Kidney (tissue), 14 donors: ENCODE measurements around the gene CDC5L. TPM values are rescaled to one million over a fixed set of nuclear protein-coding genes. Genes with fewer than 3 reads are reported as not detected.

ENCODE experiments used
- DNase-seq, 5 donors: peaks; one replicate each; pipeline ENCODE4 v3.0.0-alpha.2; 2013 to 2020
- FAIRE-seq: peaks from 2 replicates; lab custom pipeline; 2012; peaks lifted over from hg19 to GRCh38; lab: Jason Lieb, UNC
- H3K27ac ChIP-seq, 2 donors: one replicate each; pipeline ENCODE4 v1.7.0; 2013; ENCODE audit warnings: low read depth in 2 of 2, low read length in 2 of 2, inconsistent platforms in 1 of 2
- H3K27me3 ChIP-seq: one replicate; pipeline ENCODE4 v1.7.1; 2013; ENCODE audit warnings: low read length, inconsistent platforms; ENCODE audit not compliant: control insufficient read depth, insufficient read depth
- H3K36me3 ChIP-seq, 3 donors: one replicate each; pipeline versions ENCODE4 v1.7.0 to v1.7.1; 2013; ENCODE audit warnings: low read length in 3 of 3, control low read depth in 1 of 3, inconsistent platforms in 1 of 3; ENCODE audit not compliant: insufficient read depth in 3 of 3, control insufficient read depth in 2 of 3
- H3K4me1 ChIP-seq, 3 donors: one replicate each; pipeline versions ENCODE4 v1.7.0 to v1.7.1; 2013; ENCODE audit warnings: low read length in 3 of 3, inconsistent platforms in 1 of 3, low read depth in 1 of 3; ENCODE audit not compliant: control insufficient read depth in 2 of 3, insufficient read depth in 2 of 3
- H3K4me3 ChIP-seq, 3 donors: one replicate each; pipeline versions ENCODE4 v1.7.0 to v1.8.1; 2013; ENCODE audit warnings: low read length in 3 of 3, control low read depth in 1 of 3, inconsistent platforms in 1 of 3
- H3K9ac ChIP-seq, 3 donors: one replicate each; pipeline versions ENCODE4 v1.7.0 to v1.7.1; 2013; ENCODE audit warnings: low read length in 3 of 3, control low read depth in 1 of 3, inconsistent platforms in 1 of 3
- H3K9me3 ChIP-seq, 3 donors: one replicate each; pipeline versions ENCODE4 v1.7.0 to v1.7.1; 2013; ENCODE audit warnings: low read length in 3 of 3, control low read depth in 1 of 3, inconsistent platforms in 1 of 3; ENCODE audit not compliant: control insufficient read depth in 2 of 3, insufficient read depth in 1 of 3
- CTCF ChIP-seq: IDR thresholded peaks from 3 replicates; pipeline ENCODE4 v1.5.1; 2012; ENCODE audit warnings: mild to moderate bottlenecking, moderate library complexity, borderline replicate concordance; ENCODE audit not compliant: insufficient read depth; ENCODE audit errors: extremely low read depth
- intact Hi-C: fragments of 100-400 bp; cut with DNase I; formaldehyde crosslinking; loops from one replicate; pipeline ENCODE4 v1.11.1; 2022
- polyA plus RNA-seq: library from polyadenylated mRNA; stranded (reverse); fragments of 350-450 nt; fragmentation: Illumina TruSeq; extraction: RNeasy Lipid Tissue Mini Kit (QIAGEN cat#74804); gene quantifications from one replicate; pipeline ENCODE4 v1.2.3, GENCODE V29; 2014; ENCODE audit warnings: low read depth, low replicate concordance; ENCODE audit not compliant: insufficient read depth
- total RNA-seq: library from RNA; stranded (reverse); fragmentation: NEBNext Ultra II Directional; extraction: Animal tissue kit (Norgen Biotek cat#: 25700); gene quantifications from one replicate; pipeline ENCODE4 v1.2.1, GENCODE V29; 2021
- donor health status: control.
- donor health status: control.
- donor health status: control.
- donor health status: control.
- donor health status: control.
- donor health status: DM: yes; HTN: yes; CAD: no.
- donor health status: Normal renal cell carcinoma (clear cell type).

The CDC5L gene
- total and polyA plus RNA-seq, 2 donors from 2014 or later = 7.6 to 17.6 TPM

GRCh38 chr6:44474190-44474631 is 86.7 kb downstream of the CDC5L start:
- Histone ChIP-seq H3K4me1 (peaks cover 0 to 16% (median 4%) of the 10 kb centered on the region in 3 donors), H3K9me3 (no peaks in the 10 kb centered on the region), H3K27ac (no peak overlapping the region), H3K36me3 (no peaks in the 10 kb centered on the region), H3K9ac (no peak overlapping the region), H3K4me3 (no peak overlapping the region), H3K27me3 (no peaks in the 10 kb centered on the region)
- FAIRE-seq = no peak
- no peak for TF ChIP-seq CTCF
- intact Hi-C loops = no loop called here
- no peak for DNase-seq

GRCh38 chr6:44474643-44475042 is 87.1 kb downstream of the CDC5L start:
- DNase-seq = no peak
- Histone ChIP-seq H3K4me1 (peaks cover 0 to 16% (median 4%) of the 10 kb centered on the region in 3 donors), H3K4me3 (no peak overlapping the region), H3K9me3 (no peaks in the 10 kb centered on the region), H3K27ac (no peak overlapping the region), H3K36me3 (no peaks in the 10 kb centered on the region), H3K27me3 (no peaks in the 10 kb centered on the region), H3K9ac (no peak overlapping the region)
- intact Hi-C loops = no loop called here
- no peak for FAIRE-seq
- no peak for TF ChIP-seq CTCF

- no peak overlapping the region for H3K9ac ChIP-seq
- H3K4me1 ChIP-seq = peaks cover 0 to 12% (median 4%) of the 10 kb centered on the region in 3 donors
- DNase-seq = no peak
- no peak overlapping the region for H3K27ac ChIP-seq
- H3K9me3 ChIP-seq = no peaks in the 10 kb centered on the region
- no peak for TF ChIP-seq CTCF
- no peak overlapping the region for H3K4me3 ChIP-seq
- H3K27me3 ChIP-seq = no peaks in the 10 kb centered on the region
- FAIRE-seq = no peak
- H3K36me3 ChIP-seq = no peaks in the 10 kb centered on the region
- intact Hi-C loops = no loop called here
These were observed 87.9 kb downstream of the CDC5L start for GRCh38 chr6:44475417-44475778.

- no peaks in the 10 kb centered on the region for H3K27me3 ChIP-seq
- peak overlapping the region; percentile 64 to 71 for H3K27ac ChIP-seq
- H3K9me3 ChIP-seq = no peaks in the 10 kb centered on the region
- no peak overlapping the region for H3K9ac ChIP-seq
- intact Hi-C loops = no loop called here
- TF ChIP-seq CTCF = peak; percentile 98
- no peak for FAIRE-seq
- no peaks in the 10 kb centered on the region for H3K36me3 ChIP-seq
- peaks cover 0 to 12% (median 4%) of the 10 kb centered on the region in 3 donors for H3K4me1 ChIP-seq
- DNase-seq = peak; percentile 91 to 94 (median 93)
- no peak overlapping the region for H3K4me3 ChIP-seq
These were observed 88.4 kb downstream of the CDC5L start for GRCh38 chr6:44475779-44476434.
